GM21515 (cell line): ENCODE results near the gene DPYSL4.
"Not testable (repeated sequence)": the region's sequence is repeated elsewhere in the genome, so short reads cannot be mapped to it uniquely, and the experiment has no call there.

Experiments
- ATAC-seq: cut with Tn5 transposase; IDR thresholded peaks from one replicate; pipeline ENCODE4 v1.9.1; 2021; ENCODE audit not compliant: unreplicated experiment

Gene DPYSL4

GRCh38 chr10:132149271-132149670 lies 37.5 kb upstream of the DPYSL4 start:
- no peak for ATAC-seq

- no peak for ATAC-seq
Measured at GRCh38 chr10:132149917-132150316, 36.8 kb upstream of the DPYSL4 start.

GRCh38 chr10:132150777-132151176 lies 36.0 kb upstream of the DPYSL4 start:
- ATAC-seq, result no peak

- no peak for ATAC-seq
Measured at GRCh38 chr10:132151286-132151950, 35.3 kb upstream of the DPYSL4 start.

- no peak for ATAC-seq
Measured at GRCh38 chr10:132151951-132152505, 34.7 kb upstream of the DPYSL4 start.

- ATAC-seq, result no peak
Measured at GRCh38 chr10:132152896-132153580, 33.7 kb upstream of the DPYSL4 start.

GRCh38 chr10:132153616-132154217 lies 33.0 kb upstream of the DPYSL4 start:
- ATAC-seq, result no peak

GRCh38 chr10:132154440-132154839 lies 32.3 kb upstream of the DPYSL4 start:
- no peak for ATAC-seq

GRCh38 chr10:132154931-132155330 lies 31.8 kb upstream of the DPYSL4 start:
- ATAC-seq, result no peak

GRCh38 chr10:132155723-132156381 lies 30.9 kb upstream of the DPYSL4 start:
- no peak for ATAC-seq

GRCh38 chr10:132156382-132156781 lies 30.4 kb upstream of the DPYSL4 start:
- no peak for ATAC-seq

- no peak for ATAC-seq
Measured at GRCh38 chr10:132157101-132157500, 29.6 kb upstream of the DPYSL4 start.

- ATAC-seq, result no peak
Measured at GRCh38 chr10:132158122-132158741, 28.5 kb upstream of the DPYSL4 start.

- ATAC-seq, result no peak
Measured at GRCh38 chr10:132158823-132159222, 27.9 kb upstream of the DPYSL4 start.

- not testable (repeated sequence) for ATAC-seq
Measured at GRCh38 chr10:132159302-132160230, 27.2 kb upstream of the DPYSL4 start.

- not testable (repeated sequence) for ATAC-seq
Measured at GRCh38 chr10:132160231-132160630, 26.5 kb upstream of the DPYSL4 start.

GRCh38 chr10:132160834-132161622 lies 25.7 kb upstream of the DPYSL4 start:
- not testable (repeated sequence) for ATAC-seq

- ATAC-seq, result no peak
Measured at GRCh38 chr10:132162021-132162531, 24.7 kb upstream of the DPYSL4 start.
